CD8-positive, alpha-beta memory T cell (primary cell): Measurements from ENCODE around the gene HDAC9. TPM values are rescaled to one million over a fixed set of nuclear protein-coding genes. Genes with fewer than 3 reads are reported as not detected.
"Not testable (repeated sequence)": the region's sequence is repeated elsewhere in the genome, so short reads cannot be mapped to it uniquely, and the experiment has no call there.

ENCODE experiments used
- CTCF ChIA-PET: fragments of 350-600 bp; sonication (Branson Sonifier 250); formaldehyde crosslinking; loops from one replicate; lab custom pipeline; 2021; ENCODE audit warnings: antibody characterized with exemption; lab: Charles Lee
- POLR2A ChIA-PET: fragments of 350-600 bp; sonication (Branson Sonifier 250); formaldehyde crosslinking; loops from one replicate; lab custom pipeline; 2021; ENCODE audit warnings: antibody characterized with exemption; lab: Charles Lee
- DNase-seq, 5 donors: peaks; one replicate each; pipeline versions ENCODE4 v3.0.0 to v3.0.0-alpha.2; 2020 to 2022; ENCODE audit warnings: mixed read lengths in 1 of 5
- H3K27ac ChIP-seq: one replicate; pipeline ENCODE4 v1.7.0; 2013; ENCODE audit warnings: low read depth, mild to moderate bottlenecking, low read length, moderate library complexity
- H3K27me3 ChIP-seq: 2 replicates; pipeline ENCODE4 v1.7.0; 2013; ENCODE audit warnings: low read length, mild to moderate bottlenecking; ENCODE audit not compliant: insufficient read depth, poor library complexity, severe bottlenecking
- H3K36me3 ChIP-seq: 2 replicates; pipeline ENCODE4 v1.7.0; 2013; ENCODE audit warnings: mild to moderate bottlenecking, low read length, moderate library complexity; ENCODE audit not compliant: insufficient read depth
- H3K4me1 ChIP-seq: 2 replicates; pipeline ENCODE4 v1.7.0; 2013; ENCODE audit warnings: mild to moderate bottlenecking, low read length, moderate library complexity; ENCODE audit not compliant: insufficient read depth
- H3K4me3 ChIP-seq: 2 replicates; pipeline ENCODE4 v1.7.0; 2013; ENCODE audit warnings: mild to moderate bottlenecking, low read length
- H3K9me3 ChIP-seq: 2 replicates; pipeline ENCODE4 v1.7.0; 2013; ENCODE audit warnings: mild to moderate bottlenecking, low read length
- H3K27ac Mint-ChIP-seq, 8 donors: one replicate each; pipeline ENCODE4 v1.8.0; 2020 to 2021; ENCODE audit warnings: mixed read lengths in 8 of 8, mild to moderate bottlenecking in 6 of 8, inconsistent platforms in 3 of 8, moderate library complexity in 3 of 8
- H3K27me3 Mint-ChIP-seq, 2 donors: one replicate each; pipeline ENCODE4 v1.8.0; 2020 to 2021; ENCODE audit warnings: mixed read lengths in 2 of 2, mild to moderate bottlenecking in 1 of 2, moderate library complexity in 1 of 2
- H3K36me3 Mint-ChIP-seq, 3 donors: one replicate each; pipeline ENCODE4 v1.8.0; 2020 to 2021; ENCODE audit warnings: mixed read lengths in 3 of 3, inconsistent platforms in 1 of 3, mild to moderate bottlenecking in 1 of 3
- H3K4me1 Mint-ChIP-seq, 3 donors: one replicate each; pipeline ENCODE4 v1.8.0; 2020 to 2021; ENCODE audit warnings: mixed read lengths in 3 of 3, inconsistent platforms in 1 of 3, mild to moderate bottlenecking in 1 of 3
- H3K4me3 Mint-ChIP-seq, 7 donors: one replicate each; pipeline ENCODE4 v1.8.0; 2020 to 2021; ENCODE audit warnings: mixed read lengths in 7 of 7, mild to moderate bottlenecking in 6 of 7, moderate library complexity in 4 of 7, inconsistent platforms in 2 of 7
- H3K9me3 Mint-ChIP-seq, 5 donors: one replicate each; pipeline ENCODE4 v1.8.0; 2020 to 2022; ENCODE audit warnings: mixed read lengths in 5 of 5, mild to moderate bottlenecking in 3 of 5, moderate library complexity in 2 of 5, inconsistent platforms in 1 of 5
- polyA plus RNA-seq: library from polyadenylated mRNA; unstranded; fragments of 300-500 nt; fragmentation: Illumina TruSeq; gene quantifications from one replicate; pipeline ENCODE4 v1.2.3, GENCODE V29; 2021
- total RNA-seq, 2 experiments: library from RNA; stranded (reverse); gene quantifications; one replicate each; pipeline ENCODE4 v1.2.3, GENCODE V29; 2021

Gene HDAC9
- total and polyA plus RNA-seq, 3 experiments from 2014 or later = 2.5 to 5.0 (median 3.2) TPM

- H3K4me3 ChIP-seq = no peak overlapping the region
- Mint-ChIP-seq H3K36me3 (no peaks in the 10 kb centered on the region), H3K4me1 (no peaks in the 10 kb centered on the region), H3K9me3 (peaks cover 0 to 4% (median 0%) of the 10 kb centered on the region in 5 donors), H3K4me3 (no peak overlapping the region), H3K27ac (no peak overlapping the region), H3K27me3 (no peaks in the 10 kb centered on the region)
- H3K4me1 ChIP-seq = no peaks in the 10 kb centered on the region
- H3K27ac ChIP-seq = no peak overlapping the region
- no peaks in the 10 kb centered on the region for H3K9me3 ChIP-seq
- no peaks in the 10 kb centered on the region for H3K36me3 ChIP-seq
- ChIA-PET POLR2A (no interaction called here), CTCF (no interaction called here)
- no peak for DNase-seq
- no peaks in the 10 kb centered on the region for H3K27me3 ChIP-seq
Observed at GRCh38 chr7:19023477-19023876, 527.9 kb downstream of the HDAC9 start.

- Mint-ChIP-seq H3K9me3 (peaks cover 0 to 4% (median 0%) of the 10 kb centered on the region in 5 donors), H3K27ac (no peak overlapping the region), H3K4me1 (no peaks in the 10 kb centered on the region), H3K4me3 (no peak overlapping the region), H3K27me3 (no peaks in the 10 kb centered on the region), H3K36me3 (no peaks in the 10 kb centered on the region)
- no peaks in the 10 kb centered on the region for H3K27me3 ChIP-seq
- H3K4me3 ChIP-seq = no peak overlapping the region
- H3K27ac ChIP-seq = no peak overlapping the region
- no peaks in the 10 kb centered on the region for H3K4me1 ChIP-seq
- POLR2A ChIA-PET = no interaction called here
- CTCF ChIA-PET = no interaction called here
- no peaks in the 10 kb centered on the region for H3K9me3 ChIP-seq
- no peaks in the 10 kb centered on the region for H3K36me3 ChIP-seq
- DNase-seq = no peak
Observed at GRCh38 chr7:19024261-19024660, 528.7 kb downstream of the HDAC9 start.

GRCh38 chr7:19026888-19027287 is 531.3 kb downstream of the HDAC9 start:
- POLR2A ChIA-PET = no interaction called here
- CTCF ChIA-PET = no interaction called here
- Histone ChIP-seq H3K9me3 (no peaks in the 10 kb centered on the region), H3K27ac (no peak overlapping the region), H3K4me3 (no peak overlapping the region), H3K27me3 (no peaks in the 10 kb centered on the region), H3K36me3 (no peaks in the 10 kb centered on the region), H3K4me1 (no peaks in the 10 kb centered on the region)
- peaks cover 0 to 5% (median 4%) of the 10 kb centered on the region in 5 donors for H3K9me3 Mint-ChIP-seq
- H3K4me1 Mint-ChIP-seq = no peaks in the 10 kb centered on the region
- H3K27me3 Mint-ChIP-seq = no peaks in the 10 kb centered on the region
- no peak for DNase-seq
- no peak overlapping the region for H3K27ac Mint-ChIP-seq
- no peak overlapping the region for H3K4me3 Mint-ChIP-seq
- H3K36me3 Mint-ChIP-seq = no peaks in the 10 kb centered on the region

GRCh38 chr7:19030281-19030680 is 534.7 kb downstream of the HDAC9 start:
- Mint-ChIP-seq H3K27me3 (no peaks in the 10 kb centered on the region), H3K9me3 (peaks cover 0 to 17% (median 5%) of the 10 kb centered on the region in 5 donors), H3K4me3 (no peak overlapping the region), H3K36me3 (no peaks in the 10 kb centered on the region), H3K4me1 (no peaks in the 10 kb centered on the region), H3K27ac (no peak overlapping the region)
- no peak overlapping the region for H3K27ac ChIP-seq
- ChIA-PET POLR2A (no interaction called here), CTCF (no interaction called here)
- no peak overlapping the region for H3K4me3 ChIP-seq
- H3K4me1 ChIP-seq = no peaks in the 10 kb centered on the region
- no peaks in the 10 kb centered on the region for H3K9me3 ChIP-seq
- no peaks in the 10 kb centered on the region for H3K36me3 ChIP-seq
- DNase-seq = no peak
- H3K27me3 ChIP-seq = no peaks in the 10 kb centered on the region

- H3K27ac ChIP-seq, H3K36me3 ChIP-seq, H3K4me1 Mint-ChIP-seq, H3K4me1 ChIP-seq, DNase-seq, H3K27me3 ChIP-seq, H3K4me3 ChIP-seq, H3K27me3 Mint-ChIP-seq, H3K36me3 Mint-ChIP-seq, H3K4me3 Mint-ChIP-seq, CTCF ChIA-PET, H3K9me3 ChIP-seq, POLR2A ChIA-PET, H3K27ac Mint-ChIP-seq: not testable (repeated sequence)
- H3K9me3 Mint-ChIP-seq = peaks cover 0 to 24% (median 4%) of the 10 kb centered on the region in 5 donors
Observed at GRCh38 chr7:19032942-19033341, 537.4 kb downstream of the HDAC9 start.

- Mint-ChIP-seq H3K27ac (peak overlapping the region in 1 of 8 donors; percentile 52), H3K4me3 (no peak overlapping the region), H3K36me3 (no peaks in the 10 kb centered on the region), H3K9me3 (peaks cover 0 to 6% (median 2%) of the 10 kb centered on the region in 5 donors), H3K4me1 (no peaks in the 10 kb centered on the region), H3K27me3 (no peaks in the 10 kb centered on the region)
- DNase-seq = peak in 1 of 5 donors; percentile 8
- Histone ChIP-seq H3K4me1 (no peaks in the 10 kb centered on the region), H3K27ac (no peak overlapping the region), H3K4me3 (no peak overlapping the region), H3K36me3 (no peaks in the 10 kb centered on the region), H3K9me3 (no peaks in the 10 kb centered on the region), H3K27me3 (no peaks in the 10 kb centered on the region)
- ChIA-PET POLR2A (no interaction called here), CTCF (no interaction called here)
Observed at GRCh38 chr7:19051767-19052375, 556.3 kb downstream of the HDAC9 start.
